ENCODE results near the gene TERB1.
A peak's percentile ranks its signal among the peaks of the same experiment; 100 is the strongest.

Gene TERB1

DNA sequence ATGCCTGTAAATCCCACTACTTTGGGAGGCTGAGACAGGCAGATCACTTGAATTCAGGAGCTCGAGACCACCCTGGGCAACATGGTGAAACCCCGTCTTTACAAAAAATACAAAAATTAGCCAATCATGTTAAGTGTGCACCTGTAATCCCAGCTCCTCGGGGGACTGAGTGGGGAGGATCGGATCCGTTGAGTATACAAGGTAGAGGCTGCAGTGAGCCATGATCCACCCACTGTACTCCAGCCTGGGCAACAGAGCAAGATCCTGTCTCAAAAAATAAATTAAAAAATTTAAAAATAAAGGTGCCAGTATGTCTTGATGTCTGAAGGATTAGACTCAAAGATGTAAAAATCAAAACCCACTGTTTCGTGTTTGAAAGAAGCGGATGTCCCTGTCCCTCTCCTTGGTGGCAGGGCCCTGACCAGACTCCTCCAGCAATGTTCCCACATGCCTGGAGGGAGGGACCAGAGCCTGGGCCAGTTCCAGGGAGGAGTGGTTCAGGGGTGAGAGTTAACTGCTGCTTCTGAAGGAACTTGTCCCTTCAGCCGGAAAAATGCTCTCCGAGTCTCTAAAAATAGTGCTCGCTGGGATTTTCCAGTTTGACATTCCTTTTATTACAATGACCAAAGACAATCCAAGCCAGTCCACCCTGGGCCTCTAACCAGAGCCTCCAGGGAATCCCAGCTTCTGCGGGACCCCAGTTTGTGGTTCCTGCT, 95.4 kb downstream of the TERB1 start:
- peak; percentile 92 for DNase-seq (ENCODE audit: low read depth)

Measured in EH (cell line).